Hematopoietic multipotent progenitor cell treated with erythropoietin and hydrocortisone succinate and interleukin-3 and kit ligand, for 8 days (in vitro differentiated cells): ENCODE results near the gene NCOA1.
"Not testable (repeated sequence)": the region's sequence is repeated elsewhere in the genome, so short reads cannot be mapped to it uniquely, and the experiment has no call there.

Experiments
- DNase-seq: peaks from one replicate; pipeline ENCODE4 v3.0.0-alpha.2; 2015

Gene NCOA1

DNA sequence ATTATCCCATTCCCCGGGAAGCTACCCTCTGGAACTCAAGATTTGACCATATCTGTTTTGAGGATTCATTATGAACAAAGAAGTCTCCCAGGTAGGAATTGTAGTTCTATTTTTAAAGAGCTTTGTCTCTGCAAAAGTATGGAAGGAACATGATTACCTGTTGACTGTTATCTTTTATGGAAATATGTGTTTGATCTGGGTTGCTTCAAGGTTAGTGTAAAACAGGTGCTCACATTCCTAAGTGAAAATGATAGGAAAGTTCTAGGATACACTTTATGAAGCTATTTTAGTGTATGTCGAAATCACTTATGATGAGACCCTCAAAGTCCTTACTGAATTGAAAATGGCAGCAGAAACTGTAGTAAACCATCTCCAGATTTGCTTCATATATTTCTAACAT is 153.0 kb downstream of the NCOA1 start:
- DNase-seq = no peak

DNA sequence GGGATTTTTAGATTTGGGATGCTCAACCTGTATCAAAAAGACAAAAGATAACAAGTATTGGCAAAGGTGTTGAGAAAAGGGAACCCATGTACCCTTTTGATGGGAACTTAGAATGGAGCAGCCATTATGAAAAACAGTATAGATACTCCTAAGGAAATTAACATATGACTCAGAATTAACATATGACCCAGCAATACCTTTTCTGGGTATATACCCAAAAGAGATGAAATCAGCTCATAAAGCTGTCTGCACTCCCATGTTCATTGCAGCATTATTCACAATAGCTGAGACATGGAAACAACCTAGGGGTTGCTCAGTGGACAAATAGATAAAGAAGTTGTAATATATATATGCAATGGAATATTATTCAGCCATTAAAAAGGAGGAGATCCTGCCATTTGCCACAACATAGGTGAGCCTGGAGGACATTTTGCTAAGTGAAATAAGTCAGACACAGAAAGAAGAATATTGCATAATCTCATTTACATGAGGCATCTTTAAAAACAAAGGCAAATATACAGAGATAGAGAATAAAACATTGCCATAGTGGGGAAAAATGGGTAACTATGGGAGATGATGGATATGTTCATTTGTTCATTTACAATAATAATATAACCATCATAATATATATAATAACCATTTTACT is 160.1 kb downstream of the NCOA1 start:
- no peak for DNase-seq

- no peak for DNase-seq
These were observed 160.6 kb downstream of the NCOA1 start for GRCh38 chr2:24651643-24652003.

DNA sequence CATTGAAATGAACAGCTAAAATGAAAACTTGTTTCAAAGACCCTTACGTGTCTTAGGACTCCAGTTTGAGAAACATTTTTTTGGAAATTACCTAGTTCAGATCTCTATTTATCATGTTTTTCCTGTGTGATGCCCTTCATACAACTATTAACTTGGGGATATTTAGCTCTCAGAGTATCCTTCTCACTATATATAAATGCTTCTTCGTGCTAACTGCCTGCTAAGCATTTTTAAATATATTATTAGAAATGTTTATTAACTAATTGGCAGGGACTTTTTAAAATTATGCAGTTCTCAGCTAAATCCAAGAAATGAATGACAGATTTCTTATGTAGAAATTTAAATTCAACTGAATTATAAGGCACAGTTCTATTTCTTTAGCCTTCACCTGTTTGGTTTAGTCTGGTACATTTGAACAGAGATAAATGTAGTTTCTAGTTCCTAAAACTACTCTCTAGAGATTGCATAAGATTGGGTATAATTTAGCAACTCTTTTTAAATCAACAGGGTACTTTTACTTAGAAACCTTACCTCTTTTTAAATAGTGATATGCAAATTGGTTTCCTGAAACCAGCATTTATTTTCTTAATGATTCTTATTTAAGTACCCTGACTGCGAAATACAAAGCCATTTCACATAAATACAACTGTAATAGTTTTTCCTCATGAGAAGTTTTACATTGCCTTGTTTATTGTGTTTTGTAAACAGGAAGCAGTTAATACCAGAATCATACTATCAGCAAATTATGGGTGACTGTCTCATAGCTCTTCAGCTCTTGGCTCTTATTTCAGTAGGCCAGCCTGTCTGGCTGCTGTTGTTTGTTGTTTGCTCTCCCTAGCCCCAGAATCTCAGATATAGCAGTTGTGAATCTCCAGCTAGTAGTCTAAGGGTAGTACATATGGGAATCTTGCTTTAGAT is 161.5 kb downstream of the NCOA1 start:
- DNase-seq = no peak

- no peak for DNase-seq
These were observed 166.8 kb downstream of the NCOA1 start for GRCh38 chr2:24657818-24658217.

DNA sequence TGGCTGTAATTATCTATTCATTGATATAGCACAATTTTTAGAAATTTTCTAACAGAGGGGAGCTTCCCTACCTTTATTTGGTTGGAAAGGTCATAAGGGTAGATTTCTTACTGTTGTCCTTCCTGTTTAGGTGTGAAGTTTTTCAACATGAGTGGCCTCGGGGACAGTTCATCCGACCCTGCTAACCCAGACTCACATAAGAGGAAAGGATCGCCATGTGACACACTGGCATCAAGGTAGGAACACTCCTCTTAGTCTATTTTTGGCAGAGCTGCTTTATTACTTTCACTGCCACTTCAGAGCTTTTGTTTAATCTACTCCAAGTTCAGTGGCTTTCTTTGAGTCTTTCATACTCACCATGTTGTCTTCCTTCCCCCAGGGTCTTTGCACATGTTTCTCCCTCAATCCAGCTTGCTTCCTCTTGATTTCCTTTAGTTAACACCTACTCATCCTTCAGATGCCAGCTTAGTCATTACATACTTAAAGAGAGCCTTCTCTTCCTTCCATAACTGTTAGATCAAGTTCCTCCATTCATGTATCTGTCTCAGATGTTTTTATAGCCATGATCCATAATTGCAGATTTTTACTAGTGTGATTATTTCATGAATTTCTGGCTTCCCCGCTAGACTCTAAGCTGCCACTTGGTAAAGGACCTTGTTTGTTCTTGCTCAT is 167.6 kb downstream of the NCOA1 start:
- DNase-seq = no peak

- no peak for DNase-seq
These were observed 168.8 kb downstream of the NCOA1 start for GRCh38 chr2:24659862-24660261.

- no peak for DNase-seq
These were observed 176.5 kb downstream of the NCOA1 start for GRCh38 chr2:24667542-24667941.

GRCh38 chr2:24671230-24671629 is 180.2 kb downstream of the NCOA1 start:
- DNase-seq = no peak

DNA sequence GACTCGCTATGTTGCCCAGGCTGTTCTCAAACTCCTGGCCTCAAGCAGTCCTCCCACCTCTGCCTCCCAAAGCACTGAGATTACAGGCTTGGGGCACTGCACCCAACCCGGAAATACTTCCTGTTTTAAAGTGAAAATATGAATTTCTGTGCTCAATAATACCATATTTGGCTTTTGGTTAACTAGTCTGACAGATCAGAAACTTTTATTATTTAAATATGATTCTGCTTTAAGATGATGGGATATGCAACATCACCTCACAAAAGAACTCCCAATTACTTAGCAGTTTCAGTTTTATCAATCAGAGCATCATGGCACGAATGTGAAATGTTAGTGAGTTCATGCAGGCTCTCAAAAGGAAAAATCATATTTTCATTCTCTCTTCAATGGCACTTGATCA is 181.5 kb downstream of the NCOA1 start:
- DNase-seq = no peak

GRCh38 chr2:24675338-24675737 is 184.3 kb downstream of the NCOA1 start:
- DNase-seq = no peak

DNA sequence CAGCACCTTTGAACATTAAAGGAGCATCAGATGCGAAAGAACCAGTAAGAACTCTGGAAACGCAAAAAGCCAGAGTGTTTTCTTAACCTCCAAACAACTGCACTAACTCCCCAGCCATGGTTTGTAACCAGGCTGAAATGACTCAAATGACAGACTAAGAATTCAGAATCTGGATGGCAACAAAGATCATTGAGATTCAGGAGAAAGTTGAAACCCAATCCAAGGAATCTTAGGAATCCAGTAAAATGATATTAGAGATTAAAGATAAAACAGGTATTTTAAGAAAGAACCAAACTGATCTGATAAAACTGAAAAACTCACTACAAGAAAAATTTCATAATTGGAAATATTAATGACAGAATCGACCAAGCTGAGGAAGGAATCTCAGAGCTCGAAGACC is 185.4 kb downstream of the NCOA1 start:
- no peak for DNase-seq

GRCh38 chr2:24678066-24678465 is 187.0 kb downstream of the NCOA1 start:
- not testable (repeated sequence) for DNase-seq

GRCh38 chr2:24680196-24680595 is 189.1 kb downstream of the NCOA1 start:
- DNase-seq = no peak

GRCh38 chr2:24682304-24682703 is 191.2 kb downstream of the NCOA1 start:
- DNase-seq = no peak

GRCh38 chr2:24683408-24683807 is 192.4 kb downstream of the NCOA1 start:
- DNase-seq = no peak

- DNase-seq = no peak
These were observed 199.5 kb downstream of the NCOA1 start for GRCh38 chr2:24690524-24690923.

DNA sequence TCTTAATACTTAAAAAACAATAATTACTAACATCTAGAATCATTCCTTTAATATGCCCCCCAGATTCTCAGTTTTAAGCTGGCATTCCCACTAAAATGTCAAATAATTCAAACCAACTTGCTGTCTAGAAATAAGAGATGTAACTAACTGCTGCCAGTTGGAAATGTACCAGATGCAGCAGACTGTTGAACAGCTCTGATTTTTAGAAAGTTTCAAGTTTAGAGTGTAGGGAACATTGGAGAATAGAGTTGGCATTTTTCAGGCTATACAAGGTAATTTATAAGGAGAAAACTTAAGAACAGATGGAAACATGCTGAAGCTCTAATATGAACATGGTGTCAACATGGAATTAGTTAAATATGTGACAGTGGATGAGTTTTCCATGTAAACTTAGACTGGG is 200.8 kb downstream of the NCOA1 start:
- DNase-seq = no peak

DNA sequence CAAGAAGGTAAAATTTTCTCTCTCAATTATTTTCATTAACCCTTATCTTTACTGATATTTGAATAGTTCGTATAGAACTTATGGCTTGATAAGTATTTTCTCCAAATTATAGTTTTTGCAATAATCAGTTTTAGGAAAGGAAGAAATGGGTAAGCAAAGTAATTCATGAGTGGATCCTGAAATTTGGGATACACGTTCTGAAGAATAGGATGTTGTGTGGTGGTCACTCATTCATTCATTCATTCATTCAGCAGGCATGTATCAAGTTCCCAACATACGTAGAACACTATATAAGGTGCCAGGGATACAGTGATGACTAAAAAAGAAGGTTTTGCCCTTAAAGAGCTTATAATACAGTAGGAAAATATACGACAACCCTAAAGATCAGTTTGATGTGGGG is 206.7 kb downstream of the NCOA1 start:
- DNase-seq = no peak

DNA sequence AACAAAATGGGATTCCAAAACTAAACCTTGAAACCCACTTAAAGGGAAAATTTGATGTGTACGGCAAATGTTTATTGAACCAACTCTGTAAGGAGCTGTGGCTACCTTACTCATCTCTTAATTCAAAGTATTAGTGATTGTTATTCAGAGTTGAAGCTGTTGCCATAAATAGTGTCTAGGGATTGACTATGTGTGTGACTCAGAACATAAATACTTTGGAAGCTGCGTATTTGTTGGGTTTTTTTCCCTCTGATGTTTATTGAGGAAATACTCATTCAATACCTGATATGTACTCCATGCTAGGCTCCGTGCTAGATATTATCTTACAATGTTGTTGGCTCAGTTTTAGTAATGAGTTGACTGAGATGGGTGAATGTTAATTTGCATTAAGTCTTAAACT is 211.7 kb downstream of the NCOA1 start:
- no peak for DNase-seq

- DNase-seq = no peak
These were observed 213.6 kb downstream of the NCOA1 start for GRCh38 chr2:24704692-24705091.

DNA sequence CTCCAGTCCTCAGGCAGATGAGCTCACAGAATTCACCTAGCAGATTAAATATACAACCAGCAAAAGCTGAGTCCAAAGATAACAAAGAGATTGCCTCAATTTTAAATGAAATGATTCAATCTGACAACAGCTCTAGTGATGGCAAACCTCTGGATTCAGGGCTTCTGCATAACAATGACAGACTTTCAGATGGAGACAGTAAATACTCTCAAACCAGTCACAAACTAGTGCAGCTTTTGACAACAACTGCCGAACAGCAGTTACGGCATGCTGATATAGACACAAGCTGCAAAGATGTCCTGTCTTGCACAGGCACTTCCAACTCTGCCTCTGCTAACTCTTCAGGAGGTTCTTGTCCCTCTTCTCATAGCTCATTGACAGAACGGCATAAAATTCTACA is 216.1 kb downstream of the NCOA1 start:
- no peak for DNase-seq

- DNase-seq = no peak
These were observed 217.6 kb downstream of the NCOA1 start for GRCh38 chr2:24708537-24709152.

- no peak for DNase-seq
These were observed 219.8 kb downstream of the NCOA1 start for GRCh38 chr2:24710806-24711205.
